SIG-M5 treated with dmso at 0.1 percent for 504 hours (cell line): ENCODE measurements around the gene HSPB1.
"Not testable (repeated sequence)": the region's sequence is repeated elsewhere in the genome, so short reads cannot be mapped to it uniquely, and the experiment has no call there.

ENCODE experiments used
- DNase-seq: peaks from one replicate; lab custom pipeline; 2025; ENCODE audit not compliant: unreplicated experiment; lab: John Stamatoyannopoulos, UW

The HSPB1 gene

DNA sequence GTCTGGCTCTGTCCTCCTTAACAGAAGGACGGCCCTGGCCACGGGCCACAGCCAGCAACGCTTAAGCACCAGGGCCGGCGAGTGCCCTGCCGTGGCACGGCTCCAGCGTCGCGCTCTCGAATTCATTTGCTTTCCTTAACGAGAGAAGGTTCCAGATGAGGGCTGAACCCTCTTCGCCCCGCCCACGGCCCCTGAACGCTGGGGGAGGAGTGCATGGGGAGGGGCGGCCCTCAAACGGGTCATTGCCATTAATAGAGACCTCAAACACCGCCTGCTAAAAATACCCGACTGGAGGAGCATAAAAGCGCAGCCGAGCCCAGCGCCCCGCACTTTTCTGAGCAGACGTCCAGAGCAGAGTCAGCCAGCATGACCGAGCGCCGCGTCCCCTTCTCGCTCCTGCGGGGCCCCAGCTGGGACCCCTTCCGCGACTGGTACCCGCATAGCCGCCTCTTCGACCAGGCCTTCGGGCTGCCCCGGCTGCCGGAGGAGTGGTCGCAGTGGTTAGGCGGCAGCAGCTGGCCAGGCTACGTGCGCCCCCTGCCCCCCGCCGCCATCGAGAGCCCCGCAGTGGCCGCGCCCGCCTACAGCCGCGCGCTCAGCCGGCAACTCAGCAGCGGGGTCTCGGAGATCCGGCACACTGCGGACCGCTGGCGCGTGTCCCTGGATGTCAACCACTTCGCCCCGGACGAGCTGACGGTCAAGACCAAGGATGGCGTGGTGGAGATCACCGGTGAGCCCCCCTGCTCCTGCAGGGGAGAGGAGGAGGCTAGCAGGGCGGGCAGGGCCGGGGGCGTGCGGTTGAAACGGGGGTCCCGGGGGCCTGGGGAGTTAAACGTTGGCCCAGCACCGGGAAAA is at the start of gene HSPB1:
HSPB1 (plus strand) TSS at position 327 of the 855 bp plus-strand sequence; CDS start at position 367, 40 bp downstream.
- DNase-seq, result peak; percentile 90

DNA sequence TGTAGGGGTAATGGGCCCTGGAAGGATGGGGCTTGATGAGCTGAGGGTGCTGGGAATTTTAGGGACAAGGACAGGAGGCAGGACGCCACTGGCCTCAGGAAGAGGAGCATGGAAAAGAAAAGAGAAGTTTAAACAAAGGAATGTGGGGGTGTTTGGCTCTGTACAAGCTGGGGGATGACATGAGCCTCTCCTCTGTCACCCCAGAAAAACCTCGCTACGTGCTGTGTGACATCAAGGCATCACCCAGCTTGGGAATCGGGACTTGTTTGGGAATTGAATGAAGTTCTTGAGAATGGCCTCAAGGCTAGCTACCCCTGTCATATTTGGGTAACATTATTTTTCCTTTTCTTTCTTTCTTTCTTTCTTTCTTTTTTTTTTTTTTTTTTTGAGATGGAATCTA is 47.7 kb upstream of the HSPB1 start:
- no peak for DNase-seq

DNA sequence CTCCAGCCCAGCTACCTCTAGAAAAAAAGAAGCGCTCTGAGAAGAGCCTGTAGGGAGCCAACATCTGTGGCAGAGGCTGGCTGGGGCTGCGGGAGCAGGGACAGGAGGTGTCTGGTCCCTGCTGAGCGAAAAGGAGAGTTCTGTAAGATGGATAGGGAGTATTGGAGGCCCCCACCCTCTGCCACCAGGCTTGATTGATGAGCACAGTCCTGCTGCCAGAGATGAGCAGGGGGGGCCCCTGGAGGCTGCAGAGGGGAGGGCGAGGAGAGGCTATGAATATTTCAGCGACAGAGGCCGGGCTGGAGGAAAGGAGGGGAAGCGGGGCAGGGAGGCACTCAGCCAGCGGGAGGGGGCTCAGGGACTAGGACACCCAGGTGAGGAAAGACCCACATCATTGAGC is 44.5 kb upstream of the HSPB1 start:
- no peak for DNase-seq

DNA sequence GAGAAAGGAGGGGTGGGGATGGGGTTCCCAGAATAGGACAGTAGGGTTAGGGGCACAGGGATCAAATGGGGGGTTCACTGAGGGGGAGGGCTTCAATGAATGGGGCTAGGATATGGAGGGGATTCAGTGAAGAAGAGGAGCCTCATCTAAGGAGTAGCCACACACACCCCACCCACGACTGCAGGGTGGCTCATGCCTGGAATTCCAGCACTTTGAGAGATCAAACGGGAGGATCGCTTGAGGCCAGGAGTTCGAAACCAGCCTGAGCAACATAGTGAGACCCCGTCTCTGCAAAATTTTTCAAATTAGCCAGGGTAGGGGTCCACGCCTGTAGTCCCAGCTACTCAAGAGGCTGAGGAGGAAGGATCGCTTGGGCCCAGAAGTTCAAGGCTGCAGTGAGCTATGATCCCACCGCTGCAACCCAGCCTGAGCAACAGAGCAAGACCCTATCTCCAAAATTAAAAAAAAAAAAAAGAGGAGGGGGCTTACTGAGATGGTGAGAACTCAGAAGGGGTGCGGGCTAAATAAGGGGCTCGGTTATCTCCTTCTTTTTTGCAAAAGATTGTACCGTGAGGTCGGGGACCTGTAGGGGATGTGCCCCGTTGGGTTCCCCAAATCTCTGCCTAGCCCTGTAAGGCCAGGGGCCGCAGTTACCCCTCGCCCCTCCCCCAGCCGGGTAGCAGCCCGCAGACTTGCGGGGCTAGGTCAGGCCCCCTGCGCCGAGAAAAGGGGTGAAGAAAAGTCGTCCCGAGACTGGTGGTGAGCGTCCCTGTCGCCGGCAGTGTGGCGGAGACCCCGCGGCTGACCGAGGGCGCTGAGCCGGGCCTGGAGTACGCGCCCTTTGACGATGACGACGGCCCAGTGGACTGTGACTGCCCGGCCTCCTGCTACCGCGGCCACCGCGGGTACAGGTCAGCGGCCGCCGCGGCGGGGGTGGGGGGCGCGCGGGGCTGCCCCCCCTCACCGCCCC is 43.1 kb upstream of the HSPB1 start:
- DNase-seq, result no peak

DNA sequence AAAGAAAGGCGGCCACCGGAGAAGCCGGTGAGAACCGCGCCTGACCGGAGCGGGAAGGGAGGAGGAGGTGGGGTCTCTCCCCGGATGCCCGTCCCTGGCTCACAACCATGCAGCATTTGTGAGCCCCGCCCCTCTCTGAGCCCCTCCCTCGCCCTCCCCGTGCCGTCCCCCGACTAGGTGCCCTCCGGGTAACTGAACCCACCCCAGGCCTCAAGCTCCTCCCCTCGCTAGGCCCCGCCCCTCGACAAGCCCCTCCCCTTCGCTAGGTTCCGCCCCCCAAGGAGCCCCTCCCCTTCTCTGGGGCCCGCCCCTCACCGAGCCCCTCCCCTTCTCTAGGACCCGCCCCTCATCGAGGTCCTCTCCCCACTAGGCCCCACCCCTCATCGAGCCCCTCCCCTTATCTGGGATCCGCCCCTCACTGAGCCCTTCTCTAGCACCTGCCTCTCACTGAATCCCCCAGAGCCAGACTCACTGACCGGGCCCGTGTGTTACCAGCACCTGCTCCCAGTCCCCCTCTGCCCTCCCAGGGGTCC is 42.2 kb upstream of the HSPB1 start:
- no peak for DNase-seq

DNA sequence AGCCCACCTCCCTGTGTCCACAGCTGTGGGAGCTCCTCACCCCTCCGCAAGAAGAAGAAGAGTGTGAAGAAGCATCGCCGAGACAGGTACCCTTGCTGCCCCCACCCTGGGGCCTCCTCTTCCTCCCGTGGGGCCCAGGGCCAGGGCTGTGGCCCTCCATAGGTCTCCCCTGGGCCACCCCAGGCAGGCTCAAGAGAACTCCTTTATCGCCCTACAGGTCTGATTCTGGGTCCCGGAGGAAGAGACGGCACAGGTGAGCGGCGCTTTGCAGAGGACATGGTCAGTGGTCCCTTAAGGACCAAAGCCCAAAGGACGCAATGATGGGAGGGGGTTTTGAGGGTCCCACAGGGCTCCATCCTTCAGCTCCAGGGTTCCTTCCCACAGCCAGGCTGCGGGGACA is 41.1 kb upstream of the HSPB1 start:
- DNase-seq, result no peak

DNA sequence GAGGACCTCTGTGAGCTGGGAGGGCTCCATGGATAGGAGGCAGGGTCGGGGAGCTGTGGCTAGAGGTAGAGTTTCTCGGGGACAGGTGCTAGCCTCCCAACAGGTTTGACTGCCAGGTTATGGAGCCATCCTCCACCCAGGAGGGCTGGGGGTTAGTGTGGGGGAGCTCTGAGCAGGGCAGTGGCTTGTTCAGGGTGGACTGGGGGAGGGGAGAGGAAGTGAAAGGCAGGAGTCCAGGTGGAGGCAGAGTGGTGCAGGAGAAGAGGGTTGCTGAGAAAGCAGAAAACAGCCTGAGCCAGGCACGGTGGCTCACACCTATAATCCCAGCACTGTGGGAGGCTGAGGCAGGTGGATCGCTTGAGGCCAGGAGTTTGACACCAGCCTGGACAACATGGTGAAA is 40.5 kb upstream of the HSPB1 start:
- DNase-seq, result no peak

DNA sequence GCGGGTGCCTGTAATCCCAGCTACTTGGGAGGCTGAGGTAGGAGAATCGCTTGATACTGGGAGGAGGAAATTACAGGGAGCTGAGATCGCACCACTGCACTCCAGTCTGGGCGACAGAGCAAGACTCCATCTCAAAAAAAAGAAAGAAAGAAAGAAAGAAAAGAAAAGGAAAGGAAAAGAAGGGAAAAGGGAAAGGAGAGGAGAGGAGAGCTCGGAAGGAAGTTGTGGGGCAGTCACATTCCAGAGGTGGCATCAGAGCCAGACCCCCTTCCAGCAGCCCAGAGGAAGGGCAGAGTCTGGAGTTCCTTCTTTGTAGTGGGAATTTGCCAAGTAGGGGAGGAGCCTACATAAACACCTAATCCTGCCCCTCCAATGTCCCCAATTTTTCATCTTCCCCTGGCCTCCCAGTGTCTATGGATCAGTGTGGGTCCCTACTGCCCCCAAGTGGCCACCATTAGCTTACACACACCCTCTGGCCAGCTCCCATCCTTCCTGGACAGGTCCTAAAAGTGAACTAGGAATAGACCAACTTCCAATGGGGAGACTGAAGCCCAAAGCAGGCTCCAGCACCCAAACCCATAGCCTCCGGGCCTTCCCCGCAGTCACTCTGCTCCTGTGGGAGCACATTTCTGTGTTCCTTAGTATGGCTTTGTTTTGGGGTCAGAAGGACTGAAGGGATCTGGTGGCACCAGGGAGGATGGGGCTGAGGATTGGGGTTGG is 39.6 kb upstream of the HSPB1 start:
- DNase-seq, result peak; percentile 59

DNA sequence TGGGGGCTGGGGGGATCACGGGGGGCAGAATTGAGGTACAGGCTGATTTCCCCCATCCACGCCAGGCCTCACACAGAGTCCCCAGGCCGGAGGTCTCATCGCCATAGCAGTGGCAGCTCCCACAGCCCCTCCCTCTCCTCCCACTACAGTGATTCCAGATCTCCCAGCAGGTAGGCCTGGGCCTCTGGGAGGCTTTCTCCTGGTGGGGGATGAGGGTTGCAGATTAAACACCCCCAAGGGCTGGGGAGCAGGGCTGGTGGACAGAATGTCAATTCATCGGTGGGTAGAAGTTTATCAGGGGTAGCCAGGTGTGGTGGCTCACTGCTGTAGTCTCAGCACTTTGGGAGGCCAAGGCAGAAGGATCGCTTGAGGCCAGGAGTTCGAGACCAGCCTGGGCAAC is 37.2 kb upstream of the HSPB1 start:
- no peak for DNase-seq

DNA sequence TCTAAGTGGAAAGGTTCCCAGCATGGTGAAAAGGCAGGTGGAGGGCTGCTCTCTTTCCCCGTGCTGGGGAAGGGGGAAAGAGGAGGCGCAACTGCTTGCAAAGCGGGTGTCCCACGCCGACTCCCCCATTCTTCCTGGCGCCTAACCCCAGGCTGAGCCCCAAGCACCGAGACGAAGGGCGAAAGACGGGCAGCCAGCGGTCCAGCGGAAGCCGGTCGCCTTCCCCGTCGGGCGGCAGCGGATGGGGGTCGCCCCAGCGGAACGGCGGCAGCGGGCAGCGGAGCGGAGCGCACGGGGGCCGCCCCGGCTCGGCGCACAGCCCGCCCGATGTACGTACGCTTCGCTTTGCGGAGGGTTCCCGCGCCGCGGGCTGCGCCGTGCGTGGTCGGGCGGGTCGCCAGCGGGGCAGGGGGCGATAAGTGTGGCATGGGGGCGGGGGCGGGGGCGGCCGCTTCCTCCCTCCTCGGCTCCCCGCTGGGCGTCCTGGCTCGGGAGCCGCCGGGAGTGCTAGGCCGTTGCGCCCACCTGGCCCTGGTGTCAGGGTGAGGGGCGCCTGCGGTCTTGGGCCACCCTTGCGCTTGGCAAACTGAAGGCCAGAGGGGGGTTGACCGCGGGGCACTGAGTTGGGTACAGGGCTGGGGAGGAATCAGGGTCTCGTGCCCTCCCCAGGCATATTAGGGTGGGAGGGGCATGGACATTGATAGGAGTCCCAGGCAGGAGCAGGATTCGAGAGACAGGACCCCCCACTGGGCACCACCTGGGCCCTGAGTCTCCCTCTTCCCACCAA is 35.2 kb upstream of the HSPB1 start:
- DNase-seq, result no peak

DNA sequence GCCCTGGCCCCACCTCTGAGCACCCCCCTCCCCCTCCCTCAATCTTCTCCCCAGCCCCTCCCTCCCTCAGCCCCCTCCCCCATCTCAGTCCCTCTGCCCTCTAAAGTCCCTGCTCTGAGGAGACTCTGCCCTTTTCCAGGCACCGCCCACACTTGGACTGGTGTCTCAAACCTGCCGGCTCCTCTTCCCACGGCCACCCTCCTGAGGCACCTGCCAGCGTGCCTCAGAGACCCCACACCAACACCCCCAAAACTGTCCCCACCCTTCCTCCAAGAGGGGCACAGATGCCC is 34.6 kb upstream of the HSPB1 start:
- DNase-seq, result no peak

DNA sequence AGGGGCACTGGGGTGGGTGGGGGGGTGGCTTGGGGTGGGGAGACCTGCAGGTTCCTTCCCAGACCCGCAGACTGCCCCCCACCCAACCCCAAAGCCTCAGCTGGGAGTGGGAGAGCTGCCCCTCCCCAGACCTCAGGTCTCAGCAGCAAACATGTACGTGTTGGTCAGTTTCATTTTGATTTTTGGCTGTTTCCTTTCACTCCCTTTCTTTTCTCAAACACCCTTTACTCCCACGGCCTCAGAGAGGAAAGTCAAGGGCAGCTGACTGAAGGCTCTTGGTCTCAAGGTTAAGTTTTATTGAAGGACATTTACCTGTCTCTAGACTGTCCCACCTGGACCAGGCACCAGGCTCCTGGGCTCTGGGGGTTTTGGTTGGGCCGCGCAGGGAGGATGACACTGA is 34.1 kb upstream of the HSPB1 start:
- no peak for DNase-seq

DNA sequence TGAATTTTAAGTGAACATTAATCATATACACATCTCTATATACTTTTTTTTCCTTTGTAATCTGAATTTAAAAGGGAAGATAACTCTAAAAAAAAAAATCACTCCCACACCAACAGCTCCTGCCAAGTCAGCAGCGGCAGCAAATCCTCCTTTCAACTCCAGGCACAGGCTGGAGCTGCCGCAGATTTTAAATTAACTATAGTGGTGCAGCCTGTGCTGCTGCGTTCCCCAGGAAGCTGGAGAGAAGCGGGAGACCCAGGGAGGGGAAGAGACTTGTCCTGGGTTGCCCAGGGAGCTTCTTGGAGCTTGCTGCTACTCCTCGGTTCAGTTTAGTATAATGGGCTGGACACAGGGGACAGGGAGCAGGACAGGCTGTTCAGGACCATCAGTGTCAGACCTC is 32.6 kb upstream of the HSPB1 start:
- DNase-seq, result no peak

DNA sequence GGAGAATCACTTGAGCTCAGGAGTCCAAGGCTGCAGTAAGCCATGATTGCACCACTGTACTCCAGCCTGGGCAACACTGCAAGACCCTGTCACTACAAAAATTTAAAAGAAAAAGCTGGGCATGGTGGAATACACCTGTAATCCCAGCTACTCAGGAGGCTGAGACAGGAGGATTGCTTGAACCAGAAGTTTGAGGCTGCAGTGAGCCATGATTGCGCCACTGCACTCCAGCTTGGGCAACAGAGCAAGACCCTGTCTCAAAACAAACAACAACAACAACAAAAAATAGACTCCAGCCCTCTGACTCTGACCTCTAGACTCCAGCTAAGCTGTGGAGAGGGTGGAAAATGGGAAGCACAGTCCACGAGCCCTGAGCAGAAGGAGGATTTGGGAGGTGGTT is 31.1 kb upstream of the HSPB1 start:
- DNase-seq, result not testable (repeated sequence)

DNA sequence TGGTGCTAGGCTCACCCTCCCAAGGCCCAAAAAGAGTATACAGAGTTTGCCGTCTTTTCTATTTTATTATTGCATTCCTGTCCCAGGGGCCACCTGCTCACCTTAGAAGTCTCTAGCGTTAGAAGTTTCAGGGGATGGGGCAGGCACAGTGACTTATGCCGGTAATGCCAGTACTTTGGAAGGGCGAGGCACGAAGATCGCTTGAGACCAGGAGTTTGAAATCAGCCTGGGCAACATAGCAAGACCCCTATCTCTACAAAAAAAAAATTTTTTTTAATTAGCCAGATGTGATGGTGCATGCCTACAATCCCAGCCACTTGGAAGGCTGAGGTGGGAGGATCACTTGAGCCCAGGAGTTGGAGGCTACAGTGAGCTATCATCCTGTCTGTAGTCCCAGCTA is 30.3 kb upstream of the HSPB1 start:
- no peak for DNase-seq

DNA sequence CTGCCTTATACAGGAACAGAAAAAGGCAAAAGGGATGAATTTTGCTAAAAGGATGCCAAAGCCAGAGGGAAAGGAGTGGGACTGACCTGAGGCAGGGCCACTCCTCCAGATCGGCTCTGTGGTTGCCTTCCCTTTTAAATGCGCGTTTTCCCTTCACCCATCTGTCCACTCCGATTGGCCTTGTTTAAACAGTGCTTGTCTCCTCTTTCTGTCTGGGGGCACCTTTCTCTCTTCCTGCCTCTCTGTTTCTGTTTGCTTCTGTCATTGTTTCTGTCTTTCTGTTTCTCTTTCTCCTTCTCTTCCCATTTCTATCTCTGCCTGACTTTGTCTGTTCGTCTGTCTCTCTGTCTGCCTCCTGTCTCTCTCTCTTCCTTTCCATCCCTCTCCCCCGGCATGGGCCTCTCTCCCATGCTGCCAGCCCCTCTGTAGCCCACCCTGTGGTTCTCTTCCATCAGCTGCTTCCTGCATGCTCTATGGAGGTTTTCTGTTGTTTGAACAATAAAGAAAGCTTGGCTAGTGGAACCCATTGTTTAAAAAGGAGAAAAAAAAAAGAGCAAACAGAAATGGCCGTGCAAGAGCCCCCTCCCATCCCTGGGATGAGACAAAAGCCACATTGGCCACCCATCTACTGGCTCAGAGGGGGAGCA is 29.5 kb upstream of the HSPB1 start:
- no peak for DNase-seq

DNA sequence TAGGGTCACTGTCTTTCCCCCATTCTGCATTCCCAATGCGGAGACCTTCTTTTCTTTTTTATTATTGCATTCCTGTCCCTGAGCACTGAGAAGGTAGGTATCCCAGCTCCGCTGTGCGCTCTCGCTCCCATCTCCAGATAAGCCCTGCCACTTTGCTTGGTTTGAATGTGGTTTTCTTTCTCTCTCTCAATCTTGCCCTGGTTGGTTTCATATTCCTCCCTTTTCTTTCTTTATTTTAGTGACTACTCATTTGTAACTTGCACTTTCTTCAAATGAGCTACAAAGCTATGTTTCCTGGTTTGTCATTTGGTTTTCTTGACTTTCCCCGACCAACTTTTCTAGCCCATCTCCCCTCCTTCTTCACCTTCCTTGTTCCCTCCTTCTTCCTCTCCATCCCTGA is 29.0 kb upstream of the HSPB1 start:
- DNase-seq, result no peak

DNA sequence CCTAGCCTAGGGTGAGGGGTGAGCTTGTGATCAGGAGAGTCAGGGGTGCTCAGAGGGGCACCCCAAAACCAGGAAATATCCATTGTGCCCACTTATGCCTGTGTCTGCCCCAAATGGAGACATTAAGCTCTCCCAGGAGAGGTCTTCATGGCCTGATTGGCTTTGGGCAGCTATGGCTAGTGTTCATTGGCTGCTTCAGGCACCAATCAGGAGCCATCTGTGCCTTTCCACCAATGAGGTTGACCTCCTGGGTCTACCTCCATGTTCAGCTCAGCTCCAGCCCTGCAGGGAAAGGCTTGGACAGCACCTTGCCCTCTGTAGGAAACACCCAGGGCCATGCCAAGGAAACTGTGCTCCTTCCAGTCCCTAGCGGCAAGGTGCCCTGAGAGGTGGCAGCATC is 23.9 kb upstream of the HSPB1 start:
- no peak for DNase-seq

DNA sequence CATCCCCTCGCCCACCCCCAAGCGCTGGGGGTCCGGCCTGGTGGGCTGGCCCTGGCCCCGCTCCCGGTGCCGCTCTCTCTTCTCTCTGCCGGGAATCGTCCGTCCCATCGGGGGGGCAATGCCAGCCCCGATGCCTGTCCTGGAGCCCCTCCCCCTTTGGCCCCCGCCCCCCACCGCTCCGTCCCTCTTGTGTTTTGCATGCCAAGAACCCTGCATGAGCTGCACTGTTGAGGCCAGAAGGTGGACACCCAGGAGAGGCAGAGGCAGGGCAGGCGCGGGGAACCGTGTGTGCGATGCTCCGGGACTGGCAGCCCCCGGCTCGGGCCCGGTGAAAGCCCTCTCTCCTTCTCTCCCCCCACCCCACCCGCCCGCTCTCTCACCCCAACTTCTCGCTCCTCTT is 22.1 kb upstream of the HSPB1 start:
- DNase-seq, result no peak
